CD4-positive, alpha-beta T cell (primary cell): Measurements from ENCODE around the gene OR10A4. TPM values are rescaled to one million over a fixed set of nuclear protein-coding genes. Genes with fewer than 3 reads are reported as not detected.

ENCODE experiments used
- ATAC-seq: fragments of 200-7000 bp; cut with Tn5 transposase; one replicate; pipeline ENCODE4 v1.10.0; 2022; ENCODE audit warnings: mild to moderate bottlenecking; ENCODE audit not compliant: poor library complexity
- CTCF ChIA-PET: fragments of 350-600 bp; sonication (Branson Sonifier 250); formaldehyde crosslinking; loops from one replicate; lab custom pipeline; 2021; ENCODE audit warnings: antibody characterized with exemption, inconsistent platforms; lab: Charles Lee
- POLR2A ChIA-PET: fragments of 350-600 bp; sonication (Branson Sonifier 250); formaldehyde crosslinking; loops from one replicate; lab custom pipeline; 2021; ENCODE audit warnings: antibody characterized with exemption, inconsistent platforms; lab: Charles Lee
- DNase-seq, 14 experiments: peaks; one replicate each; pipeline ENCODE4 v3.0.0-alpha.2; 2013 to 2020; ENCODE audit warnings: mixed read lengths in 2 of 14
- H3K27ac ChIP-seq, 2 donors: one replicate each; pipeline versions ENCODE4 v1.5.1 to v1.7.0; 2013; ENCODE audit warnings: low read length in 2 of 2, low read depth in 1 of 2, mild to moderate bottlenecking in 1 of 2
- H3K27me3 ChIP-seq, 2 experiments: 1 replicate in 1 of 2; 2 replicates in 1 of 2; pipeline versions ENCODE4 v1.6.1 to v1.7.0; 2013; ENCODE audit warnings: low read length in 2 of 2, control low read depth in 1 of 2, mild to moderate bottlenecking in 1 of 2, moderate library complexity in 1 of 2; ENCODE audit not compliant: insufficient read depth in 2 of 2, control insufficient read depth in 1 of 2
- H3K36me3 ChIP-seq: one replicate; pipeline ENCODE4 v1.6.1; 2013; ENCODE audit warnings: low read length, control low read depth; ENCODE audit not compliant: insufficient read depth
- H3K4me1 ChIP-seq: one replicate; pipeline ENCODE4 v1.6.1; 2013; ENCODE audit warnings: low read length, control low read depth; ENCODE audit not compliant: insufficient read depth
- H3K4me3 ChIP-seq: one replicate; pipeline ENCODE4 v1.5.1; 2013; ENCODE audit warnings: mild to moderate bottlenecking, low read length, moderate library complexity
- H3K9me3 ChIP-seq, 2 experiments: 1 replicate in 1 of 2; 2 replicates in 1 of 2; pipeline versions ENCODE4 v1.6.1 to v1.7.0; 2013; ENCODE audit warnings: low read length in 2 of 2, mild to moderate bottlenecking in 2 of 2, control low read depth in 1 of 2, moderate library complexity in 1 of 2; ENCODE audit not compliant: control insufficient read depth in 1 of 2, insufficient read depth in 1 of 2
- H3K27ac Mint-ChIP-seq: one replicate; pipeline ENCODE4 v1.8.0; 2020; ENCODE audit warnings: mixed read lengths
- H3K27me3 Mint-ChIP-seq: one replicate; pipeline ENCODE4 v1.8.0; 2021; ENCODE audit warnings: mixed read lengths
- H3K36me3 Mint-ChIP-seq: one replicate; pipeline ENCODE4 v1.8.0; 2021; ENCODE audit warnings: low read depth, mixed read lengths
- H3K4me1 Mint-ChIP-seq: one replicate; pipeline ENCODE4 v1.8.0; 2021; ENCODE audit warnings: low read depth, mixed read lengths
- H3K4me3 Mint-ChIP-seq: one replicate; pipeline ENCODE4 v1.8.0; 2020; ENCODE audit warnings: mild to moderate bottlenecking, mixed read lengths
- H3K9me3 Mint-ChIP-seq: one replicate; pipeline ENCODE4 v1.8.0; 2020; ENCODE audit warnings: mixed read lengths
- intact Hi-C, 2 experiments: fragments of 100-400 bp; cut with DNase I in 1 of 2; cut with micrococcal nuclease in 1 of 2; formaldehyde crosslinking; loops; one replicate each; pipeline versions ENCODE4 v1.15.1 to v1.9.0; 2023 to 2025; cut with DNase I, micrococcal nuclease
- total RNA-seq, 174 experiments: library from RNA in 2 of 174; stranded (reverse) in 2 of 174; gene quantifications; one replicate each; pipeline ENCODE4 v1.2.3 and lab custom pipeline; 2021 to 2026
- TF ChIP-seq, protein P1 (sequence below): fragments of 200-600 bp; IDR thresholded peaks from one replicate; pipeline ENCODE4 v1.8.0; 2022; ENCODE audit warnings: antibody characterized with exemption, mild to moderate bottlenecking

Gene OR10A4
- total RNA-seq, 2 experiments from 2014 or later = not detected

DNA sequence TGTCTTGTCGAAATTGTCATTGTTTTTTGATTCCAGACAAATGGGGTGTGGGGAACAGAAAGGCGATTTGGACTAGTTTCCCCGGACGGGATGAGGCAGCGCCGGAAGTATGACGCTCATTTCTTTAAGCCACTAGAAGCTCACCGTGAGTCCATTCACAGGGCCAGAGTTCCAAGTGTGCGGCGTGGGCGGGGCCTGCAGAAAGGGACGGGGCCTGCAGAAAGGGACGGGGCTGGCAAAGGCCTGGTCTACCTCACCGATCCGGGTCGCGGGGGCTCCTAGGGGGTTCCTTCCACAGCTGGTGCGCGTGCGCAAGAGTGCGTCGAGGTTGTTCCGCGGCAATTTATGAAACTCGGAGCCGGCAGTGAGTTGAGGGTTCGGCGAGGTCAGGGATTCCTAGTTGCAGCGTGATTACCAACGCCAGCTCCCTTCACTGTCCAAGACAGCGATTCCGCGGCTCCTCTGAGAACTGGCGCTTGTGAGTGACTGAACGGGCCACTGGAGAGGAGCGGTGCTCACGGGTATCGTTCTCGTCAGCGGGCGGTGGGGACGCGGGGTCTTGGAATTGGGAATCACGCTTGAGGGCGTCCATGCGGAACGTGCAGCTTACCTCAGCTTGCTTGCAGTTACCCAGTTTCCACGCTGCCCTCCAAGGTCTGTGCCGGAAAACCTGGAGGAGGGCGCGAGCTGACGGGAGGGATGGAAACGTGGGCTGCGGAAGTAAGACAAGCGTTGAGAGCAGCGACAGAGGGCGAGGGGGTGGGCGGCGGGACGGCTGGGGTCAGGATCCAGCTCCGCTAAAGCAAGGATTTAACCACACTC lies 50.0 kb downstream of the OR10A4 start, which contains the start of gene ZNF215:
ZNF215 (plus strand) TSS at position 219 of the 822 bp plus-strand sequence. CDS start 5,847 bp downstream, outside the sequence.
- Mint-ChIP-seq H3K9me3 (no peaks in the 10 kb centered on the region), H3K27ac (peak within 1 kb of the TSS; percentile 63), H3K4me1 (peaks cover 26% of the 10 kb centered on the region), H3K4me3 (peak within 1 kb of the TSS; percentile 81), H3K27me3 (peaks cover 49% of the 10 kb centered on the region), H3K36me3 (no peaks in the 10 kb centered on the region)
- Histone ChIP-seq H3K9me3 (peaks cover 0 to 7% of the 10 kb centered on the region in 2 experiments), H3K4me1 (peaks cover 7% of the 10 kb centered on the region), H3K4me3 (peak within 1 kb of the TSS; percentile 50), H3K27ac (no peak within 1 kb of the TSS), H3K36me3 (no peaks in the 10 kb centered on the region), H3K27me3 (peaks cover 17 to 28% of the 10 kb centered on the region in 2 experiments)
- peak in 9 of 14 experiments; percentile 1 to 68 (median 26) for DNase-seq
- CTCF ChIA-PET = no interaction called here
- intact Hi-C loops = no loop called here
- POLR2A ChIA-PET = no interaction called here
- ATAC-seq = peak; percentile 71
- TF ChIP-seq, protein P1, sequence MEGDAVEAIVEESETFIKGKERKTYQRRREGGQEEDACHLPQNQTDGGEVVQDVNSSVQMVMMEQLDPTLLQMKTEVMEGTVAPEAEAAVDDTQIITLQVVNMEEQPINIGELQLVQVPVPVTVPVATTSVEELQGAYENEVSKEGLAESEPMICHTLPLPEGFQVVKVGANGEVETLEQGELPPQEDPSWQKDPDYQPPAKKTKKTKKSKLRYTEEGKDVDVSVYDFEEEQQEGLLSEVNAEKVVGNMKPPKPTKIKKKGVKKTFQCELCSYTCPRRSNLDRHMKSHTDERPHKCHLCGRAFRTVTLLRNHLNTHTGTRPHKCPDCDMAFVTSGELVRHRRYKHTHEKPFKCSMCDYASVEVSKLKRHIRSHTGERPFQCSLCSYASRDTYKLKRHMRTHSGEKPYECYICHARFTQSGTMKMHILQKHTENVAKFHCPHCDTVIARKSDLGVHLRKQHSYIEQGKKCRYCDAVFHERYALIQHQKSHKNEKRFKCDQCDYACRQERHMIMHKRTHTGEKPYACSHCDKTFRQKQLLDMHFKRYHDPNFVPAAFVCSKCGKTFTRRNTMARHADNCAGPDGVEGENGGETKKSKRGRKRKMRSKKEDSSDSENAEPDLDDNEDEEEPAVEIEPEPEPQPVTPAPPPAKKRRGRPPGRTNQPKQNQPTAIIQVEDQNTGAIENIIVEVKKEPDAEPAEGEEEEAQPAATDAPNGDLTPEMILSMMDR = no peak

GRCh38 chr11:6927030-6927617 lies 50.7 kb downstream of the OR10A4 start:
- DNase-seq (no peak), ATAC-seq (no peak)
- intact Hi-C loops = no loop called here
- Mint-ChIP-seq H3K9me3 (no peaks in the 10 kb centered on the region), H3K36me3 (no peaks in the 10 kb centered on the region), H3K27ac (peak overlapping the region; percentile 63), H3K4me1 (peaks cover 30% of the 10 kb centered on the region), H3K4me3 (peak overlapping the region; percentile 81), H3K27me3 (peaks cover 45% of the 10 kb centered on the region)
- no peak overlapping the region for H3K27ac ChIP-seq
- TF ChIP-seq, protein P1 = no peak
- H3K9me3 ChIP-seq = peaks cover 0 to 7% of the 10 kb centered on the region in 2 experiments
- peaks cover 17 to 24% of the 10 kb centered on the region in 2 experiments for H3K27me3 ChIP-seq
- H3K4me1 ChIP-seq = peaks cover 7% of the 10 kb centered on the region
- ChIA-PET POLR2A (no interaction called here), CTCF (no interaction called here)
- no peaks in the 10 kb centered on the region for H3K36me3 ChIP-seq
- peak overlapping the region; percentile 50 for H3K4me3 ChIP-seq

Other genes starting within 250 kb of the OR10A4 start
- gene DCHS1, start 220.8 kb upstream of the OR10A4 start, total RNA-seq = 1 to 10 TPM; 9.7 TPM
- 10 to 100 TPM; 12.3 to 14.2 TPM for gene MRPL17, start 193.3 kb upstream of the OR10A4 start, total RNA-seq
- gene OR2AG2, start 104.6 kb upstream of the OR10A4 start, total RNA-seq = under 1 TPM in 1 of 2 experiments, not detected in 1; 0.06 TPM
- not detected for gene OR2AG1, start 93.6 kb upstream of the OR10A4 start, total RNA-seq
- gene OR6A2, start 76.9 kb upstream of the OR10A4 start, total RNA-seq = not detected
- gene OR10A5, start 30.9 kb upstream of the OR10A4 start, total RNA-seq = not detected
- not detected for gene OR10A2, start 13.6 kb upstream of the OR10A4 start, total RNA-seq
- not detected for gene OR2D2, start 15.9 kb downstream of the OR10A4 start, total RNA-seq
- not detected for gene OR2D3, start 44.4 kb downstream of the OR10A4 start, total RNA-seq
- gene ZNF215, start 49.8 kb downstream of the OR10A4 start, total RNA-seq = 1 to 10 TPM in 1 of 2 experiments, under 1 TPM in 1; 0.87 to 1.1 TPM
- gene ZNF214, start 143.7 kb downstream of the OR10A4 start, total RNA-seq = not detected
- gene NLRP14, start 143.9 kb downstream of the OR10A4 start, total RNA-seq = under 1 TPM in 1 of 2 experiments, not detected in 1; 0.05 TPM
- gene RBMXL2, start 212.4 kb downstream of the OR10A4 start, total RNA-seq = under 1 TPM in 1 of 2 experiments, not detected in 1; 0.14 TPM